Activated CD8-positive, alpha-beta T cell treated with anti-CD3 and anti-CD28 coated beads for 36 hours (primary cell): ENCODE measurements around the gene BRAT1. TPM values are rescaled to one million over a fixed set of nuclear protein-coding genes. Genes with fewer than 3 reads are reported as not detected.

Experiments used
- ATAC-seq: fragments of 200-7000 bp; cut with Tn5 transposase; one replicate; pipeline ENCODE4 v1.10.0; 2021; ENCODE audit warnings: mild to moderate bottlenecking, moderate library complexity
- CTCF ChIA-PET: fragments of 350-600 bp; sonication (Branson Sonifier 250); formaldehyde crosslinking; loops from one replicate; lab custom pipeline; 2021; ENCODE audit warnings: antibody characterized with exemption; lab: Charles Lee
- POLR2A ChIA-PET: fragments of 350-600 bp; sonication (Branson Sonifier 250); formaldehyde crosslinking; loops from one replicate; lab custom pipeline; 2021; ENCODE audit warnings: antibody characterized with exemption; lab: Charles Lee
- DNase-seq: peaks from one replicate; pipeline ENCODE4 v3.0.0-alpha.2; 2020
- H3K27ac Mint-ChIP-seq: one replicate; pipeline ENCODE4 v1.8.0; 2021; ENCODE audit warnings: mild to moderate bottlenecking, mixed read lengths
- H3K27me3 Mint-ChIP-seq: one replicate; pipeline ENCODE4 v1.8.0; 2021; ENCODE audit warnings: mixed read lengths
- H3K36me3 Mint-ChIP-seq: one replicate; pipeline ENCODE4 v1.8.0; 2021; ENCODE audit warnings: low read depth, mixed read lengths
- H3K4me1 Mint-ChIP-seq: one replicate; pipeline ENCODE4 v1.8.0; 2021; ENCODE audit warnings: low read depth, mixed read lengths
- H3K4me3 Mint-ChIP-seq: one replicate; pipeline ENCODE4 v1.8.0; 2021; ENCODE audit warnings: mild to moderate bottlenecking, moderate library complexity, mixed read lengths
- H3K9me3 Mint-ChIP-seq: one replicate; pipeline ENCODE4 v1.8.0; 2021; ENCODE audit warnings: mixed read lengths
- CTCF ChIP-seq: fragments of 200-600 bp; IDR thresholded peaks from one replicate; pipeline ENCODE4 v1.8.0; 2022; ENCODE audit warnings: antibody characterized with exemption, mild to moderate bottlenecking
- intact Hi-C: fragments of 100-400 bp; cut with micrococcal nuclease; formaldehyde crosslinking; loops from one replicate; pipeline ENCODE4 v1.10.0; 2022
- total RNA-seq, 2 experiments: library from RNA; stranded (reverse); gene quantifications; one replicate each; pipeline ENCODE4 v1.2.3, GENCODE V29; 2021

BRAT1 gene
- total RNA-seq, 2 experiments from 2014 or later = 30.9 to 32.6 TPM

- ATAC-seq (no peak), DNase-seq (no peak)
- CTCF ChIA-PET = interaction anchor here (0.8 to 1.2 kb wide), 2 partner anchors 14 to 1021 kb away, joined by 3 read pairs; no protein-coding TSS in a partner anchor
- POLR2A ChIA-PET = interaction anchor here (1.1 to 3.7 kb wide), 3 partner anchors 16 to 51 kb away, joined by 3 to 21 read pairs (median 9); partner anchors contain the start of gene IQCE
- Mint-ChIP-seq H3K9me3 (no peaks in the 10 kb centered on the region), H3K36me3 (peaks cover 34% of the 10 kb centered on the region), H3K27ac (no peak overlapping the region), H3K4me1 (peaks cover 59% of the 10 kb centered on the region), H3K4me3 (no peak overlapping the region), H3K27me3 (no peaks in the 10 kb centered on the region)
- no peak for TF ChIP-seq CTCF
- intact Hi-C loops = loop anchor here (10.0 kb wide), 2 partner anchors 71 to 121 kb away; partner anchors contain the start of gene CHST12
Measured at GRCh38 chr7:2525658-2526630, 29.4 kb downstream of the BRAT1 start.

GRCh38 chr7:2524808-2525657 is 30.3 kb downstream of the BRAT1 start:
- H3K27ac Mint-ChIP-seq = no peak overlapping the region
- H3K27me3 Mint-ChIP-seq = no peaks in the 10 kb centered on the region
- H3K4me1 Mint-ChIP-seq = peaks cover 51% of the 10 kb centered on the region
- no peak overlapping the region for H3K4me3 Mint-ChIP-seq
- intact Hi-C loops = loop anchor here (5.0 to 10.0 kb wide), 3 partner anchors 48 to 120 kb away; partner anchors contain the start of genes CHST12 and GRIFIN
- ChIA-PET POLR2A (interaction anchor here (1.0 to 6.0 kb wide), 2 partner anchors 15 kb away, joined by 3 to 60 read pairs; no protein-coding TSS in a partner anchor), CTCF (no interaction called here)
- TF ChIP-seq CTCF = no peak
- no peak for DNase-seq
- H3K36me3 Mint-ChIP-seq = peaks cover 37% of the 10 kb centered on the region
- no peaks in the 10 kb centered on the region for H3K9me3 Mint-ChIP-seq
- no peak for ATAC-seq

GRCh38 chr7:2523941-2524807 is 31.1 kb downstream of the BRAT1 start:
- DNase-seq (no peak), ATAC-seq (no peak)
- Mint-ChIP-seq H3K27me3 (no peaks in the 10 kb centered on the region), H3K9me3 (no peaks in the 10 kb centered on the region), H3K4me1 (peaks cover 45% of the 10 kb centered on the region), H3K36me3 (peaks cover 37% of the 10 kb centered on the region), H3K27ac (no peak overlapping the region), H3K4me3 (no peak overlapping the region)
- intact Hi-C loops = loop anchor here (5.0 to 10.0 kb wide), 3 partner anchors 47 to 119 kb away; partner anchors contain the start of genes CHST12 and GRIFIN
- POLR2A ChIA-PET = interaction anchor here (1.0 to 6.0 kb wide), 2 partner anchors 14 to 16 kb away, joined by 3 to 60 read pairs; no protein-coding TSS in a partner anchor
- no peak for TF ChIP-seq CTCF
- CTCF ChIA-PET = no interaction called here

- CTCF ChIA-PET = interaction anchor here (0.8 kb wide), 1 partner anchor 17 kb away, joined by 3 read pairs; no protein-coding TSS in a partner anchor
- Mint-ChIP-seq H3K4me1 (peaks cover 41% of the 10 kb centered on the region), H3K27ac (peak overlapping the region; percentile 94), H3K36me3 (peaks cover 37% of the 10 kb centered on the region), H3K27me3 (no peaks in the 10 kb centered on the region), H3K4me3 (peak overlapping the region; percentile 97), H3K9me3 (no peaks in the 10 kb centered on the region)
- ATAC-seq = no peak
- no peak for TF ChIP-seq CTCF
- POLR2A ChIA-PET = interaction anchor here (6.0 kb wide), 1 partner anchor 13 kb away, joined by 60 read pairs; no protein-coding TSS in a partner anchor
- intact Hi-C loops = loop anchor here (5.0 to 10.0 kb wide), 3 partner anchors 46 to 119 kb away; partner anchors contain the start of genes CHST12 and GRIFIN
- DNase-seq = no peak
Measured at GRCh38 chr7:2523461-2523936, 31.8 kb downstream of the BRAT1 start.
